Caco-2 (cell line): ENCODE data around the gene ETV3L. TPM values are rescaled to one million over a fixed set of nuclear protein-coding genes. Genes with fewer than 3 reads are reported as not detected.

Experiments
- BruUV-seq: library from RNA; stranded (reverse); fragments of 400-500 nt; replicated peaks from 2 replicates; lab custom pipeline; 2021; lab: Mats Ljungman, UMichigan
- CTCF ChIA-PET: fragments of 300-600 bp; sonication (Branson Sonifier 250); formaldehyde crosslinking; loops from one replicate; lab custom pipeline; 2022; ENCODE audit warnings: antibody characterized with exemption; lab: Charles Lee
- POLR2A ChIA-PET: fragments of 300-600 bp; sonication (Branson Sonifier 250); formaldehyde crosslinking; loops from one replicate; lab custom pipeline; 2022; ENCODE audit warnings: antibody characterized with exemption; lab: Charles Lee
- DNase-seq, 2 experiments: peaks; one replicate each; pipeline versions ENCODE4 v3.0.0 to v3.0.0-alpha.2; 2020 to 2022
- H3K27me3 ChIP-seq: replicated peaks from 2 replicates; pipeline ENCODE4 v1.6.0; 2011; ENCODE audit warnings: low read length; ENCODE audit not compliant: control insufficient read depth, insufficient read depth
- H3K36me3 ChIP-seq: 2 replicates; pipeline ENCODE4 v1.5.1; 2011; ENCODE audit warnings: low read length; ENCODE audit not compliant: control insufficient read depth, insufficient read depth
- H3K4me1 ChIP-seq: fragments of 250-450 bp; sonication (Bioruptor Pico); 2 replicates; pipeline ENCODE4 v1.5.1; 2020; ENCODE audit warnings: mild to moderate bottlenecking
- H3K4me3 ChIP-seq: 2 replicates; pipeline ENCODE4 v1.5.1; 2011; ENCODE audit warnings: low read depth, mild to moderate bottlenecking, control low read depth, low read length
- H3K9me3 ChIP-seq: fragments of 250-450 bp; sonication (Bioruptor Pico); 2 replicates; pipeline ENCODE4 v1.5.1; 2020; ENCODE audit warnings: mild to moderate bottlenecking, moderate library complexity
- H3K27ac Mint-ChIP-seq: one replicate; pipeline ENCODE4 v1.8.0; 2022; ENCODE audit warnings: mixed read lengths; ENCODE audit not compliant: unreplicated experiment
- H3K27me3 Mint-ChIP-seq: one replicate; pipeline ENCODE4 v1.8.0; 2022; ENCODE audit warnings: mixed read lengths; ENCODE audit not compliant: insufficient read depth, unreplicated experiment
- H3K36me3 Mint-ChIP-seq: one replicate; pipeline ENCODE4 v1.8.0; 2022; ENCODE audit warnings: mild to moderate bottlenecking, mixed read lengths; ENCODE audit not compliant: insufficient read depth, unreplicated experiment
- H3K4me1 Mint-ChIP-seq: one replicate; pipeline ENCODE4 v1.8.0; 2022; ENCODE audit warnings: low read depth, mixed read lengths; ENCODE audit not compliant: unreplicated experiment
- H3K4me3 Mint-ChIP-seq: one replicate; pipeline ENCODE4 v1.8.0; 2022; ENCODE audit warnings: mild to moderate bottlenecking, moderate library complexity, mixed read lengths; ENCODE audit not compliant: unreplicated experiment
- H3K9me3 Mint-ChIP-seq: one replicate; pipeline ENCODE4 v1.8.0; 2022; ENCODE audit warnings: mixed read lengths; ENCODE audit not compliant: unreplicated experiment
- CTCF ChIP-seq, 2 experiments: fragments of 200-600 bp in 1 of 2; IDR thresholded peaks; 1 replicate in 1 of 2; 2 replicates in 1 of 2; pipeline versions ENCODE4 v1.5.1 to v1.8.0; 2011 to 2022; ENCODE audit warnings: antibody characterized with exemption in 1 of 2, control low read depth in 1 of 2, inconsistent platforms in 1 of 2, low read depth in 1 of 2, low read length in 1 of 2, mild to moderate bottlenecking in 1 of 2, moderate library complexity in 1 of 2; ENCODE audit not compliant: insufficient read depth in 1 of 2, severe bottlenecking in 1 of 2, unreplicated experiment in 1 of 2
- intact Hi-C: fragments of 100-400 bp; cut with micrococcal nuclease; formaldehyde crosslinking; loops from one replicate; pipeline ENCODE4 v1.10.0; 2022; ENCODE audit not compliant: unreplicated experiment
- total RNA-seq: library from RNA; stranded (reverse); gene quantifications from 2 replicates; pipeline ENCODE4 v1.2.3, GENCODE V29; 2022

ETV3L gene
- total RNA-seq, 1 experiment from 2014 or later: not detected

GRCh38 chr1:157142765-157143423, 43.3 kb upstream of the ETV3L start:
- Histone ChIP-seq H3K9me3 (no peaks in the 10 kb centered on the region), H3K27me3 (no peaks in the 10 kb centered on the region), H3K36me3 (no peaks in the 10 kb centered on the region), H3K4me3 (no peak overlapping the region), H3K4me1 (peaks cover 6% of the 10 kb centered on the region)
- intact Hi-C loops: no loop called here
- Mint-ChIP-seq H3K27ac (no peak overlapping the region), H3K36me3 (peaks cover 6% of the 10 kb centered on the region), H3K4me3 (no peak overlapping the region), H3K27me3 (no peaks in the 10 kb centered on the region), H3K9me3 (no peaks in the 10 kb centered on the region), H3K4me1 (peaks cover 13% of the 10 kb centered on the region)
- DNase-seq: no peak
- ChIA-PET CTCF (no interaction called here), POLR2A (interaction anchor here (0.7 kb wide), 1 partner anchor 12 kb away, joined by 4 read pairs; no protein-coding TSS in a partner anchor)
- no TSS peak for BruUV-seq
- TF ChIP-seq CTCF (IDR thresholded peaks at IDR 0.05; ENCODE audit: insufficient read depth in 1 of 2, low read depth in 1 of 2, low read length in 1 of 2, severe bottlenecking in 1 of 2, unreplicated experiment in 1 of 2): no peak

- peaks cover 13% of the 10 kb centered on the region for H3K36me3 Mint-ChIP-seq
- H3K27me3 Mint-ChIP-seq: no peaks in the 10 kb centered on the region
- no peak overlapping the region for H3K27ac Mint-ChIP-seq
- ChIA-PET CTCF (no interaction called here), POLR2A (interaction anchor here (0.7 kb wide), 1 partner anchor 13 kb away, joined by 4 read pairs; no protein-coding TSS in a partner anchor)
- no peaks in the 10 kb centered on the region for H3K9me3 ChIP-seq
- no peak overlapping the region for H3K4me3 ChIP-seq
- no peak for TF ChIP-seq CTCF (IDR thresholded peaks at IDR 0.05; ENCODE audit: insufficient read depth in 1 of 2, low read depth in 1 of 2, low read length in 1 of 2, severe bottlenecking in 1 of 2, unreplicated experiment in 1 of 2)
- no peaks in the 10 kb centered on the region for H3K9me3 Mint-ChIP-seq
- H3K4me1 Mint-ChIP-seq: peaks cover 8% of the 10 kb centered on the region
- peaks cover 6% of the 10 kb centered on the region for H3K4me1 ChIP-seq
- no peak for DNase-seq
- no peaks in the 10 kb centered on the region for H3K36me3 ChIP-seq
- intact Hi-C loops: no loop called here
- H3K27me3 ChIP-seq: no peaks in the 10 kb centered on the region
- BruUV-seq: no TSS peak
- H3K4me3 Mint-ChIP-seq: no peak overlapping the region
Measured at GRCh38 chr1:157142201-157142600, 42.6 kb upstream of the ETV3L start.

- Mint-ChIP-seq H3K4me3 (no peak overlapping the region), H3K9me3 (no peaks in the 10 kb centered on the region), H3K4me1 (peaks cover 10% of the 10 kb centered on the region), H3K27me3 (no peaks in the 10 kb centered on the region), H3K27ac (no peak overlapping the region), H3K36me3 (peaks cover 17% of the 10 kb centered on the region)
- Histone ChIP-seq H3K36me3 (no peaks in the 10 kb centered on the region), H3K9me3 (no peaks in the 10 kb centered on the region), H3K27me3 (no peaks in the 10 kb centered on the region), H3K4me1 (peaks cover 15% of the 10 kb centered on the region), H3K4me3 (no peak overlapping the region)
- no peak for DNase-seq
- intact Hi-C loops: no loop called here
- no TSS peak for BruUV-seq
- POLR2A ChIA-PET: no interaction called here
- TF ChIP-seq CTCF (IDR thresholded peaks at IDR 0.05; ENCODE audit: insufficient read depth in 1 of 2, low read depth in 1 of 2, low read length in 1 of 2, severe bottlenecking in 1 of 2, unreplicated experiment in 1 of 2): no peak
- CTCF ChIA-PET: no interaction called here
Measured at GRCh38 chr1:157141212-157141855, 41.7 kb upstream of the ETV3L start.
